SK-N-SH (cell line): ENCODE data around the gene NACC1. TPM values are rescaled to one million over a fixed set of nuclear protein-coding genes. Genes with fewer than 3 reads are reported as not detected.
"Not testable (repeated sequence)": the region's sequence is repeated elsewhere in the genome, so short reads cannot be mapped to it uniquely, and the experiment has no call there.

Experiments used
- CTCF ChIA-PET: fragments of 300-600, 350-600 bp; formaldehyde crosslinking; extraction: SDS; loops from one replicate; lab custom pipeline; 2021; lab: Yijun Ruan, JAX
- POLR2A ChIA-PET: fragments of 350-600 bp; sonication (Branson Sonifier 250); formaldehyde crosslinking; extraction: SDS; loops from one replicate; lab custom pipeline; 2020; ENCODE audit warnings: antibody characterized with exemption, inconsistent platforms; lab: Yijun Ruan, JAX
- DNase-seq: peaks from one replicate; pipeline ENCODE4 v3.0.0; 2012
- H2AFZ ChIP-seq: fragments of 200-600 bp; sonication (generic); 2 replicates; pipeline ENCODE4 v1.8.1; 2016; ENCODE audit warnings: antibody characterized with exemption, mild to moderate bottlenecking, low read depth
- H3F3A ChIP-seq: fragments of 200-600 bp; sonication (generic); replicated peaks from 2 replicates; pipeline ENCODE3; 2016; ENCODE audit warnings: antibody characterized with exemption, mild to moderate bottlenecking; ENCODE audit not compliant: insufficient read depth
- H3K27ac ChIP-seq, 2 experiments: fragments of 200-500 bp in 1 of 2; fragments of 200-600 bp in 1 of 2; sonication (Bioruptor generic) in 1 of 2; sonication (generic), shearing (Covaris generic) in 1 of 2; 2 replicates each; pipeline versions ENCODE4 v1.5.1 to v1.6.1; 2014 to 2016; ENCODE audit warnings: low read depth in 2 of 2, inconsistent platforms in 1 of 2, low read length in 1 of 2, mild to moderate bottlenecking in 1 of 2, mixed read lengths in 1 of 2
- H3K27me3 ChIP-seq: fragments of 200-600 bp; sonication (generic), shearing (Covaris generic); 2 replicates; pipeline ENCODE4 v1.6.1; 2016; ENCODE audit warnings: mixed run types; ENCODE audit not compliant: insufficient read depth
- H3K36me3 ChIP-seq, 2 experiments: fragments of 200-500 bp in 1 of 2; fragments of 200-600 bp in 1 of 2; sonication (Bioruptor generic) in 1 of 2; sonication (generic) in 1 of 2; replicated peaks in 1 of 2; 2 replicates each; pipeline versions ENCODE3 to v1.5.1; 2014 to 2016; ENCODE audit warnings: low read length in 1 of 2, mild to moderate bottlenecking in 1 of 2; ENCODE audit not compliant: insufficient read depth in 2 of 2, control insufficient read depth in 1 of 2
- H3K4me1 ChIP-seq, 2 experiments: fragments of 200-500 bp in 1 of 2; fragments of 200-600 bp in 1 of 2; sonication (Bioruptor generic) in 1 of 2; sonication (generic), shearing (Covaris generic) in 1 of 2; 2 replicates each; pipeline versions ENCODE4 v1.5.1 to v1.6.1; 2014 to 2016; ENCODE audit warnings: low read depth in 1 of 2, low read length in 1 of 2, mixed run types in 1 of 2; ENCODE audit not compliant: insufficient read depth in 2 of 2, control insufficient read depth in 1 of 2
- H3K4me2 ChIP-seq: fragments of 200-600 bp; sonication (generic), shearing (Covaris generic); 2 replicates; pipeline ENCODE4 v1.6.1; 2017; ENCODE audit warnings: mixed run types
- H3K4me3 ChIP-seq, 2 experiments: fragments of 200-500 bp in 1 of 2; fragments of 200-600 bp in 1 of 2; sonication (Bioruptor generic) in 1 of 2; sonication (generic), shearing (Covaris generic) in 1 of 2; 2 replicates each; pipeline versions ENCODE4 v1.5.1 to v1.8.1; 2014 to 2016; ENCODE audit warnings: low read depth in 2 of 2, inconsistent platforms in 1 of 2, low read length in 1 of 2, mild to moderate bottlenecking in 1 of 2, mixed read lengths in 1 of 2, moderate library complexity in 1 of 2
- H3K79me2 ChIP-seq: fragments of 200-600 bp; sonication (generic); 2 replicates; pipeline ENCODE4 v1.8.1; 2017; ENCODE audit warnings: mild to moderate bottlenecking; ENCODE audit not compliant: insufficient read depth
- H3K9ac ChIP-seq: fragments of 200-600 bp; sonication (generic); 2 replicates; pipeline ENCODE4 v1.6.1; 2017; ENCODE audit warnings: mixed run types
- H3K9me2 ChIP-seq: fragments of 200-600 bp; sonication (generic); 2 replicates; pipeline ENCODE4 v1.6.1; 2017; ENCODE audit warnings: mixed run types
- H3K9me3 ChIP-seq: fragments of 200-600 bp; sonication (generic); 2 replicates; pipeline ENCODE4 v1.6.1; 2017; ENCODE audit warnings: mixed run types, mild to moderate bottlenecking, moderate library complexity
- H4K20me1 ChIP-seq: fragments of 200-600 bp; sonication (generic); 2 replicates; pipeline ENCODE4 v1.6.1; 2017; ENCODE audit warnings: mild to moderate bottlenecking, mixed run types; ENCODE audit not compliant: insufficient read depth
- ELF1 ChIP-seq: IDR thresholded peaks from 2 replicates; pipeline ENCODE4 v1.4.0; 2012
- EZH2phosphoT487 ChIP-seq: fragments of 200-600 bp; sonication (generic); IDR thresholded peaks from 2 replicates; pipeline ENCODE4 v1.6.1; 2017; ENCODE audit warnings: low read depth, mixed run types, mild to moderate bottlenecking, antibody characterized with exemption, moderate library complexity, borderline replicate concordance
- FOXJ3 ChIP-seq: sonication (generic); formaldehyde crosslinking; IDR thresholded peaks from 2 replicates; pipeline ENCODE4 v1.5.1; 2020; ENCODE audit warnings: mild to moderate bottlenecking, missing genetic modification reagents
- GABPA ChIP-seq: IDR thresholded peaks from 2 replicates; pipeline ENCODE4 v1.4.0; 2012; ENCODE audit warnings: low read depth, mild to moderate bottlenecking
- GATA2 ChIP-seq: sonication (generic); formaldehyde crosslinking; IDR thresholded peaks from 2 replicates; pipeline ENCODE4 v1.5.0; 2020; ENCODE audit warnings: mild to moderate bottlenecking, missing genetic modification reagents
- MXI1 ChIP-seq: IDR thresholded peaks from 2 replicates; pipeline ENCODE4 v1.6.1; 2012; ENCODE audit warnings: mild to moderate bottlenecking, low read depth, low read length, improper control_type of control experiment
- NRF1 ChIP-seq: IDR thresholded peaks from 2 replicates; pipeline ENCODE4 v1.6.1; 2012; ENCODE audit warnings: low read depth, mild to moderate bottlenecking, low read length
- POLR2AphosphoS5 ChIP-seq: IDR thresholded peaks from 2 replicates; pipeline ENCODE4 v1.6.1; 2012; ENCODE audit warnings: low read depth, low read length
- RCOR1 ChIP-seq: fragments of 150-350 bp; IDR thresholded peaks from 2 replicates; pipeline ENCODE4 v1.6.1; 2017; ENCODE audit warnings: antibody characterized with exemption, low read length
- RXRA ChIP-seq: IDR thresholded peaks from 2 replicates; pipeline ENCODE4 v1.4.0; 2012; ENCODE audit warnings: low read depth, mild to moderate bottlenecking, borderline replicate concordance
- WGBS: methylation state at CpG from one replicate; pipeline ENCODE4 v1.1.6; 2017; ENCODE audit warnings: low lambda C conversion rate; 5-methylcytosine and 5-hydroxymethylcytosine counted together
- polyA plus RNA-seq, 3 experiments: library from polyadenylated mRNA; depleted of rRNA; stranded (reverse); fragments of >200 nt; gene quantifications; 2 replicates each; pipeline ENCODE4 v1.2.3, GENCODE V29; 2012
- TF ChIP-seq, protein P1 (sequence below): IDR thresholded peaks from 2 replicates; pipeline ENCODE4 v1.4.0; 2012; ENCODE audit warnings: low read depth
- TF ChIP-seq, protein P2 (sequence below): IDR thresholded peaks from 2 replicates; pipeline ENCODE4; 2012
- TF ChIP-seq, protein P3 (sequence below): fragments of 200-600 bp; sonication (generic); IDR thresholded peaks from 2 replicates; pipeline ENCODE4 v1.6.1; 2017; ENCODE audit warnings: antibody characterized with exemption, mild to moderate bottlenecking, moderate library complexity

NACC1 gene
- polyA plus RNA-seq, 1 of the 3 experiments (the other 2 are of a cell fraction): 127 TPM

DNA sequence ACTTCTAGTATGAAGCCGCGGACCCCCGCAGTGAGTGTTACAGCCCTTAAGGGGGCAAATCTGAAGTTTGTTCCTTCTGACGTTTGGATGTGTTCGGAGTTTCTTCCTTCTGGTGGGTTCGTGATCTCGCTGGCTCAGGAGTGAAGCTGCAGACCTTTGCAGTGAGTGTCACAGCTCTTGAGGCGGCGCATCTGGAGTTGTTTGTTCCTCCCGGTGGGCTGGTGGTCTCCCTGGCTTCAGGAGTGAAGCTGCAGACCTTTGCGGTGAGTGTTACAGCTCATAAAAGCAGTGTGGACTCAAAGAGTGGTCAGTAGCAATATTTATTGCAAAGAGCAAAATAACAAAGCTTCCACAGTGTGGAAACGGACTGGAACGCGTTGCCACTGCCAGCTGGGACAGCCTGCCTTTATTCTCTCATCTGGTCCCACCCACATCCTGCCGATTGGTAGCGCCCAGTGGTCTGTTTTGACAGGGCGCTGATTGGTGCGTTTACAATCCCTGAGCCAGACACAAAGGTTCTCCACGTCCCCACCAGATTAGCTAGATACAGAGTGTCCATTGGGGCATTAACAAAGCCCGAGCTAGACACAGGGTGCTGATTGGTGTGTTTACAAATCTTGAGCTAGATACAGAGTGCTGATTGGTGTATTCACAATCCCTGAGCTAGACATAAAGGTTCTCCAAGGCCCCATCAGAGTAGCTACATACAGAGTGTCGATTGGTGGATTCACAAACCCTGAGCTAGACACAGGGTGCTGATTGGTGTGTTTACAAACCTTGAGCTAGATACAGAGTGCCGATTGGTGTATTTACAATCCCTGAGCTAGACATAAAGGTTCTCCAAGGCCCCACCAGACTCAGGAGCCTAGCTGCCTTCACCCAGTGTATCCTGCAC, 67.9 kb downstream of the NACC1 start:
- not testable (repeated sequence) for H3K9me2 ChIP-seq, H3K9me3 ChIP-seq, H3K4me1 ChIP-seq, H3K9ac ChIP-seq, H3K4me2 ChIP-seq, H3K79me2 ChIP-seq, DNase-seq, H3K36me3 ChIP-seq, H3K27me3 ChIP-seq, H2AFZ ChIP-seq, H4K20me1 ChIP-seq, H3F3A ChIP-seq, H3K27ac ChIP-seq, H3K4me3 ChIP-seq
- ChIA-PET POLR2A (interaction anchor here (0.6 kb wide), 2 partner anchors 13 to 31 kb away, joined by 3 read pairs; no protein-coding TSS in a partner anchor), CTCF (interaction anchor here (1.1 to 1.7 kb wide), 2 partner anchors 9 to 77 kb away, joined by 3 to 6 read pairs; no protein-coding TSS in a partner anchor)
- whole genome bisulfite sequencing: 96% methylated on average over 18 of the region's 22 CpGs

DNA sequence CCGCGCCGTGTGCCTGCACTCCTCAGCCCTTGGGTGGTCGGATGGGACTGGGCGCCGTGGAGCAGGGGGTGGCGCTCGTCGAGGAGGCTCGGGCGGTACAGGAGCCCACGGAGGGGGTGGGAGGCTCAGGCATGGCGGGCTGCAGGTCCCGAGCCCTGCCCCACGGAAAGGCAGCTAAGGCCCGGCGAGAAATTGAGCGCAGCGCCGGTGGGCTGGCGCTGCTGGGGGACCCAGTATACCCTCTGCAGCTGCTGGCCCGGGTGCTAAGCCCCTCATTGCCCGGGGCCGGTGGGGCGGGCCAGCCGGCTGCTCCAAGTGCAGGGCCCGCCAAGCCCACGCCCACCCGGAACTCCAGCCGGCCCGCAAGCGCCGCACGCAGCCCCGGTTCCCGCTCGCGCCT, 68.6 kb downstream of the NACC1 start:
- DNase-seq, H3K9me3 ChIP-seq, H3F3A ChIP-seq, H3K36me3 ChIP-seq, H3K27ac ChIP-seq, H3K4me3 ChIP-seq, H2AFZ ChIP-seq, H3K4me1 ChIP-seq, H3K27me3 ChIP-seq, H3K9ac ChIP-seq, H4K20me1 ChIP-seq, H3K9me2 ChIP-seq, H3K4me2 ChIP-seq, H3K79me2 ChIP-seq: not testable (repeated sequence)
- POLR2A ChIA-PET: interaction anchor here (0.6 kb wide), 2 partner anchors 14 to 32 kb away, joined by 3 read pairs; no protein-coding TSS in a partner anchor
- 94% methylated on average over 20 of the region's 38 CpGs for WGBS
- CTCF ChIA-PET: interaction anchor here (1.7 kb wide), 1 partner anchor 8 kb away, joined by 6 read pairs; no protein-coding TSS in a partner anchor

DNA sequence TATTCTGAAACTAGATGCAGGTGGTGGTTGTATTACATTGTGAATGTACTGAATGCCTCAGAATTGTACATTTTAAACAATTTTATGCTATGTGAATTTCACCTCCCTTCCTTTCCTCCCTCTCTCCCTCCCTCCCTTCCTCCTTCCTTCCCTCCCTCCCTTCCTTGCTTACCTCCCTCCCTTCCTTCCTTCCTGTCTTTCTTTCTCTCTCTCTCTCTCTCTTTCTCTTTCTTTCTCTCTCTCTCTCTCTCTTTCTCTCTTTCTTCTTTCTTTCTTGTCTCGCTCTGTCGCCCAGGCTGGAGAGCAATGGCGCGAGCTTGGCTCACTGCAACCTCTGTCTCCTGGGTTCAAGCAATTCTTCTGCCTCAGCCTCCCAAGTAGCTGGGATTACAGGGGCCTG, 69.4 kb downstream of the NACC1 start:
- Histone ChIP-seq H3K9ac (no peak overlapping the region), H3K36me3 (no peaks in the 10 kb centered on the region), H3K27ac (no peak overlapping the region), H4K20me1 (no peaks in the 10 kb centered on the region), H3K79me2 (no peaks in the 10 kb centered on the region), H3K27me3 (no peaks in the 10 kb centered on the region), H3K9me2 (no peaks in the 10 kb centered on the region), H3K9me3 (no peaks in the 10 kb centered on the region), H3K4me2 (no peak overlapping the region), H2AFZ (no peak overlapping the region), H3K4me1 (no peaks in the 10 kb centered on the region), H3F3A (no peaks in the 10 kb centered on the region), H3K4me3 (no peak overlapping the region)
- WGBS: 95% methylated on average over 4 of the region's 4 CpGs
- no peak for DNase-seq
- CTCF ChIA-PET: no interaction called here
- POLR2A ChIA-PET: no interaction called here
- TF ChIP-seq, protein P1, sequence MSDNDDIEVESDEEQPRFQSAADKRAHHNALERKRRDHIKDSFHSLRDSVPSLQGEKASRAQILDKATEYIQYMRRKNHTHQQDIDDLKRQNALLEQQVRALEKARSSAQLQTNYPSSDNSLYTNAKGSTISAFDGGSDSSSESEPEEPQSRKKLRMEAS: no peak
- no peak for TF ChIP-seq RCOR1
- no peak for TF ChIP-seq MXI1
- TF ChIP-seq, protein P2, sequence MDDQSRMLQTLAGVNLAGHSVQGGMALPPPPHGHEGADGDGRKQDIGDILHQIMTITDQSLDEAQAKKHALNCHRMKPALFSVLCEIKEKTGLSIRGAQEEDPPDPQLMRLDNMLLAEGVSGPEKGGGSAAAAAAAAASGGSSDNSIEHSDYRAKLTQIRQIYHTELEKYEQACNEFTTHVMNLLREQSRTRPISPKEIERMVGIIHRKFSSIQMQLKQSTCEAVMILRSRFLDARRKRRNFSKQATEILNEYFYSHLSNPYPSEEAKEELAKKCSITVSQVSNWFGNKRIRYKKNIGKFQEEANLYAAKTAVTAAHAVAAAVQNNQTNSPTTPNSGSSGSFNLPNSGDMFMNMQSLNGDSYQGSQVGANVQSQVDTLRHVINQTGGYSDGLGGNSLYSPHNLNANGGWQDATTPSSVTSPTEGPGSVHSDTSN: no peak
- no peak for TF ChIP-seq GABPA
- TF ChIP-seq, protein P3, sequence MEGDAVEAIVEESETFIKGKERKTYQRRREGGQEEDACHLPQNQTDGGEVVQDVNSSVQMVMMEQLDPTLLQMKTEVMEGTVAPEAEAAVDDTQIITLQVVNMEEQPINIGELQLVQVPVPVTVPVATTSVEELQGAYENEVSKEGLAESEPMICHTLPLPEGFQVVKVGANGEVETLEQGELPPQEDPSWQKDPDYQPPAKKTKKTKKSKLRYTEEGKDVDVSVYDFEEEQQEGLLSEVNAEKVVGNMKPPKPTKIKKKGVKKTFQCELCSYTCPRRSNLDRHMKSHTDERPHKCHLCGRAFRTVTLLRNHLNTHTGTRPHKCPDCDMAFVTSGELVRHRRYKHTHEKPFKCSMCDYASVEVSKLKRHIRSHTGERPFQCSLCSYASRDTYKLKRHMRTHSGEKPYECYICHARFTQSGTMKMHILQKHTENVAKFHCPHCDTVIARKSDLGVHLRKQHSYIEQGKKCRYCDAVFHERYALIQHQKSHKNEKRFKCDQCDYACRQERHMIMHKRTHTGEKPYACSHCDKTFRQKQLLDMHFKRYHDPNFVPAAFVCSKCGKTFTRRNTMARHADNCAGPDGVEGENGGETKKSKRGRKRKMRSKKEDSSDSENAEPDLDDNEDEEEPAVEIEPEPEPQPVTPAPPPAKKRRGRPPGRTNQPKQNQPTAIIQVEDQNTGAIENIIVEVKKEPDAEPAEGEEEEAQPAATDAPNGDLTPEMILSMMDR: no peak
- TF ChIP-seq GATA2 (CRISPR knock-in tag): no peak
- TF ChIP-seq FOXJ3: no peak
- TF ChIP-seq RXRA: no peak
- no peak for TF ChIP-seq ELF1
- TF ChIP-seq POLR2AphosphoS5: no peak
- TF ChIP-seq EZH2phosphoT487: no peak
- TF ChIP-seq NRF1: no peak
